Stimulated activated CD4-positive, alpha-beta T cell treated with anti-CD3 and anti-CD28 coated beads, Interleukin-2, amount 100 ng/mL, for 4 hours (primary cell): ENCODE data around the gene MLLT6.
A peak's percentile ranks its signal among the peaks of the same experiment; 100 is the strongest.

Experiments
- DNase-seq: peaks from one replicate; pipeline ENCODE4 v3.0.0-alpha.2; 2020; ENCODE audit warnings: low read depth

The MLLT6 gene

GRCh38 chr17:38728290-38728831 is 23.3 kb downstream of the MLLT6 start:
- peak; percentile 84 for DNase-seq

GRCh38 chr17:38729368-38729885 is 24.4 kb downstream of the MLLT6 start:
- DNase-seq, result no peak

- DNase-seq, result peak; percentile 79
Measured at GRCh38 chr17:38729886-38730525, 24.9 kb downstream of the MLLT6 start, which contains the start of gene CISD3. CISD3 (plus strand) TSS chr17:38730341; CDS start chr17:38730359, 18 bp downstream.

DNA sequence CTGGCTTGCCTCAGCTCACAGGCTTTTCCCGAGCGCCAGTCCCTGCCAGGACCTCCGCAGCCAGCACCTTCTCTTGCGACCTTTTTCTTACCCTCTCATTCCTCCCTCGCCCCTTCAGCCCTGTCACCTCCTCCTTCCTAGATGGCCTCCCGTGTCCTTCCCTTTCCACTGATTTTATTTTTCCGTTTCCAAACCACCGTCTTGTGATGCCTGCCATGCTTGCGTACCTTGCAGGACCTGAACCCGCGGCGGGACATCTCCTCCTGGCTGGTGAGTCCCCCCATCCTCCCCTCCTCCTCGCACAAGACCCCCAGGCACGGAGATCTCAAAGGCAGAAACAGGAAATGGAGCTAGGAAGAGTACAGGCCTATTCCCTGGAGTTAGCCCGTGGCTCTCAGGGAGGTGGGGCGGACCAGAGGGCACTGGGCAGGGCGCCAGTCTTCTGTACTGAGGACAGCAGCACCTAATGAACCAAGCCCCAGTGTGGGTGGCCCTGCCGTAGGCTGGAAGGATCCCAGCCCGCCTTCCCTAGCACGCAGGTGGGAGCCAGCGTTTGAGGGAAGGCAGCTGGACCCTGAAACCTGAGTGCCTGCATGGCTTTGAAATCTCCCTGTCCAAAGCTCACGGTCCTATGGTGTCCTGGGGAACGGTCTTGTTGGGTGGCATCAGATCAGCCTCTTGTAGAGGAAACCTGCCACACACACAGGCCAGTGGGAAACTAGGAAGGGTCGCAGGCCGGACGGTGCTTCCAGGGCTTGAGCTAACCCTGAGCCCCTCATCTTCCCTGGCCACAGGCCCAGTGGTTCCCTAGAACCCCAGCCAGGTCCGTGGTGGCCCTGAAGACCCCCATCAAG is 25.7 kb downstream of the MLLT6 start:
- no peak for DNase-seq

- DNase-seq, result no peak
Measured at GRCh38 chr17:38731526-38732294, 26.6 kb downstream of the MLLT6 start.

- no peak for DNase-seq
Measured at GRCh38 chr17:38732376-38733281, 27.6 kb downstream of the MLLT6 start.

- no peak for DNase-seq
Measured at GRCh38 chr17:38733282-38733981, 28.4 kb downstream of the MLLT6 start.

DNA sequence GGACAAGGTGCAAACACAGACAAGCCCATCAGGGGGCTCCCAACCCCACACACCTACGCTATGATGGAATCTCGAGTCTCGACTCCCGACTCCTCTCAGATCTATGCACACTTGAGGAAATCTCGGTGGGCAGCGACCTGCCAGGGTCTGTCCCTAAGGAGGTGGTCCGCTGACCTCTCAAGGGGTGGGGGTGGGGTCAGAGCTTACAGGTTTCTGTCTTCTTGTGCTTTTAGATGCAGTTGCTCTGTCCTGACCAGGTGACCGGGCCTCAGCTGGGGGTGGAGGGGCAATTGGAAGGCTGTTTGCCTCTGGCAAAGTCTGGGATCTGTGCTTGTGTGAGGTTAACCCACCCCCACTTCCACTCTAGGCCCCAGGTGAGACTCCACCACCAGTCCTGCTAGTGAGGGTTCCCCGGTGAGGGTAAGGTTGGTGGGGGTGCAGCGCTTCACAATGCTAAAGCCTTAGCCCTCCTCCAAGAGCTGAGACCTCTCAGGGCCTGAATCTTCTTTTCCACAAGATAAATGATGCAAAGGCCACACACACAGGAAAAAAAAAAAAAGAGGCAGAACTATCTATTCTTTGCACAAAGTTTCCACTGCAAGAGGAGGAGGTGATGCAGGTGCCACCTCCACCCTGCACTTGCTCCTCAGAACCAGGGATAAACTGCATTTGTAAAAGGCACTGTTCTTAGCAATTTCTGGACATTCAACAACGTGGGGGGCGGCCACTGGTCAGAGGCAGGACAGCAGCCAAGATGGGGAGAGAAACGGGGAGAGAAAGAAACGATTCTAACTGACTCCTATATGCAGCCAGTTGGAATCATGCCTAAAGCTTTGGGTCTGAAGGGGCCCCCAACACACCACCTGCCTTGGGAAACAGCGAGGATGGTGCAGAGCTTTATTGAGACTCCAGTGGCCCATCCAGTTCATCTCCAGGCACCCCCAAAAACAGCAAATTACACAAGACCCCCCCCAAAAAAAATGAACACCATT is 29.2 kb downstream of the MLLT6 start:
- no peak for DNase-seq

DNA sequence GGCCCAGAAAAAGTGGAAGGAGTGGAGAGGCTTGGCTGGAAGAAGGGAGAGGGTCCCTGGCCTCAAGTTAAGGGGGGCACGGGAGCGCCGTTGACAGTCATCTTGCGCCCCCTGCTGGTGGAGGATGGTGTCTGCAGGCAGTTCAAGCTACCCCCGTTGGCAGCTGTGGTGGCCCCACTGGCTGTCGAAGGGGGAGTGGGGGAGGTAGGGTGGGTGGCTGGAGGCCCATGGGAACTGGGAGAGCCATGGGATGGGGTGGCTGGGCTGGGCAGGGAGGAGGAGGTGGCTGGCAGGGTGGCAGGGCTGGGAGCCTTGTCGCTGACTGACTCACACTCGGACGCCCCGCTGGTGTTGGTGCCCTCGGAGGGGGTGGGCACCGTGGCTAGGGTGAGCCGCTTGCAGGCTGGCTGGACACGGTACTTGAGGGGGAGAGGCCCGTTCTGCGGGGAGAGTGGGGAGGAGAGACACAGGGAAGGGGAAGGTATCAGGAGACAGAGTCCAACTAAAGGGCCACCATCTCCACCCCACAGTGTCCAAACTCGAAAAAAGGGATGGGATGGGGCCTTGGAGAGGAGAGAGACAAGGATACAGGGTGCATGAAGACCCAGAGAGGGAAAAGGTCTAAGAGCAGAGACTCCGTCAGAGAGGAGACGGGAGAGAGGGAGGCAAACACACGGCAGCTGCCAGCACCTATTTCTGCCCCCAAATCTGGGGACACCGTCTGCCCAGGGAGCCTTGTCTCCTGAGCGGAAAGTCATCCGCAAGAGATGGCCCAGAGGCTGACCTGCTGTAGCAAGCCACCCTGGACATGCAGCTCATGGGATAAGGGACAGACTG is 30.3 kb downstream of the MLLT6 start:
- DNase-seq, result peak; percentile 63

DNA sequence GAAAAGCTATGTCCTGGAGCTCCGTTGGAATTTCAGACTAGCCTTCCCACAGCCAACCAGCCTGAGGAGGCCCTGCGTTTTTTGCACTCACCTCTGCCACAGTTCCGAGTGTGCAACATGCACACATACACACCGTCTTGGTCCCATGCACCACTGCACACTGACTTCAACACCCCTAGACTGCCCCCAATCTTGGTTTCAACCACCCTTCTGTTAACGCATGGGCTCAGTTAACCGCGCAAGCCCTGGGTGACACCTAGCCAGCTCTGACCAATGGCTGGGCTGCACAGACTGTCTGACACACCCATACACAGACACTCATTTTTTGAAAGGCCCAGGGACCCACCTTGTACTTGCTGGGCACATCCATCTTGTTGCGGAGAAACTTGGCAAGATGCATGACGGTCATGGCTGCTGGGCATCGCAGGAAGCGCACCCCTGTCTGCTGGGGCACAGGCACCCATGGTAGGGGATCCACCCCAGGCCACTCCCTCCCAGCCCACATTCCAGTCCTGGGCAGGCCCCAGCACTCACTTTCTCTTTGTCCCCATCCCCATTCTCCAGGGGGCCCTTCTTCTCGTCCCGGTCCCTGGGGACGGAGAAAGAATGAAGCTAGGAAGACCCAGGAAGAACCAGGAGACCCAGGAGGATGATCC is 33.1 kb downstream of the MLLT6 start:
- DNase-seq, result no peak

DNA sequence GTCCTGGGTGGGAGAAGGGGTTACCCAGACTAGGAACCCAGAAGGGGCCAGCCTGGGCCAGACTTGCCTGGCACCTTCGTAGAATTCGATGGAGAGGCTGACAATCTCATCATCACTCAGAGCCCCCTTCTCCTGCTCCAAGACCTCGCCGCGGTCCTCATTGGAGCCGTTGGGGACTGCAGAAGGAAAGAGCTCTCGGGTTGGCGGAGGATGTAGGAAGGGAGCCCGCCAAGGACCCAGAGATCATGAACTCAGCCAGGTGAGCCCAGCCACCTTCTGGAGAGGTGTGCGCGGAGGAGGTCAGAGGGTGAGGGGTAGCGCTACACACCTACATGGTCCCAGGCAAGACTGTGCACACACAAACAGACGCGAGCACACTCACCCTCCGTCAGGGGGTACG is 33.6 kb downstream of the MLLT6 start:
- DNase-seq, result no peak

DNA sequence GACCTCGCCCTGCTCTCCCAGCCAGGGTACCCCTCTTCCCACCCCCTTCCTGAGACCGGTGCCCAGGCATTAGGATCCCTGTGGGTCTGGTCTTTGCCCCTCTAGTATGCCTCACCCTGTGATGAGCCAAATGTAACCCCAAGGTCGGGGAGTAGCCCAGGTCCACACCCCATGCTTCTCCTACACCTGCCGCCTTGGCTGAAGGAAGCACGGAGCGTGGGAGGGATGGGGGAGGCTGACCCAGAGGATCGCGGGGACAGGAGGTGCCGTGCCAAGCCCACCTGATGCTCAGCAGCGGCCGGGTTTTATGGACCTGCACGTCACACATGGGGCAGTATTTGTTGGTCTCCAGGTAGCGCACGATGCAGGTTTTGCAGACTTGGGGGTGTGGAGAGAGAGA is 34.2 kb downstream of the MLLT6 start:
- DNase-seq, result no peak

DNA sequence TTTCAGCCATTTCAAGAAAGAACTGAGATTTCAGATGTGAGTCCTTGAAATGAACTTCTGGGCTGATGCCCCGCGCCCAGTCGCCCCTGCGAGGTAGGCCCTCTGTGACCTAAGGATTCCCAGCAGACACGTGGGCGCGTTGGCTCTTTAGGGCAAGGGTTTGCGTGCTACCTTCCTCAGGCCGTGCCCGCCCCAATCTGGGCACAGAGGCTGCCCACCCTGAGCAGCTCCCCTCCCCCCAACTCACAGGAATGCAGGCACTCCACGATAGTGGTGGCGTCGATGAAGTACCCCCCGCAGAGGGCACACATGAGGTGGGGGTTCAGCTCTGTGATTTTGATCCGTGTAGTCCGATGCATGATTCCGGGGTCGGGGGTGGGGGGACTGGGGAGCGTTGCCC is 35.0 kb downstream of the MLLT6 start:
- DNase-seq, result no peak

GRCh38 chr17:38740806-38741205 is 35.7 kb downstream of the MLLT6 start:
- no peak for DNase-seq

DNA sequence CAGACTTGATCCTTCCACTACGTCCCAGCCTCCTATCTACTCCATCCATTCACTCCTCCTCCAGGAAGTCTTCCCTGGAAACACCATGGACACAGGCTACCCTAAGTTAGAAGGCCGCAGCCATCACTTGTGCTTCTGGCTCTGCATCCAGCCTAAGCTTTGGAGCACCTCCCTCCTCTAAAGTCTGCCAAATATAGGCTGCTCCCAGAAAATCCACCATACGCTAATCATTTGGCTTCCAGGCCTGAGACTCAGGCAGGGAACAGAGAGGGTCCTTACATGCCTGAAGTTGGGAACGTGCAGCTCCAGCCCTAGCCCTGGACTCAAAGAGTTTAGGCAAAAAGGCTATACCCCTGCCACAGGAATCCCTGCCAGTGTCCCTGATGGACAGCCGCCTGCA is 36.4 kb downstream of the MLLT6 start:
- DNase-seq, result no peak

DNA sequence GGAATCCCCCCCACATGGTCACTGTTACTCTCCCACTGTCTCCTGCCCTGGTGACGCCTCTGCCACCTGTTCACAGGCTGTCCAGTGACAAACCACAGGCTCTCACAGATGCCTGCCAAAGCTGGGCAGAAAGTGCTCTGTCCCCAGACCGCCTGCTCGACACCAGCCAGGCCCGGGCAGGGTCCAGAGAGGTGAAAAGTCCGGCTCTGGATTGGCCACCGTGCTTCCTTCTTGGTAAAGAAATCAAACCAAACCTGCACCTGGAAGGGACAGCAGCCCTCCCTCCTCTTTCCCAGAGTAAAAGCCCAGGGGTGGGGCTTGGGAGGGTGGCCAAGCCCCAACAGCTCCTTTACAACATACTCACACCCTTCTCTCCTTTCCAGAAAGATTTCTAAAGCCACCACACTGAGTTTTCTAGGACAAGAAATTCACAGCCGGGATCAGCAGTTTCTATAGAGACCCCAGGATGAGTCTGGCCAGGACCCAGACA is 36.9 kb downstream of the MLLT6 start:
- DNase-seq, result no peak
